Activated naive CD4-positive, alpha-beta T cell treated with anti-CD3 and anti-CD28 coated beads, Interleukin-2, amount 10 ng/mL, durations not matched to agents 7 days and 5 days (primary cell): Measurements from ENCODE around the gene SLC49A4.

Source experiments
- CTCF ChIA-PET: fragments of 350-600 bp; sonication (Branson Sonifier 250); formaldehyde crosslinking; loops from one replicate; lab custom pipeline; 2021; ENCODE audit warnings: antibody characterized with exemption; lab: Charles Lee
- DNase-seq: peaks from one replicate; pipeline ENCODE4 v3.0.0-alpha.2; 2020
- H3K27ac Mint-ChIP-seq: one replicate; pipeline ENCODE4 v1.8.0; 2021; ENCODE audit warnings: mild to moderate bottlenecking, moderate library complexity, mixed read lengths
- H3K27me3 Mint-ChIP-seq: one replicate; pipeline ENCODE4 v1.8.0; 2021; ENCODE audit warnings: mild to moderate bottlenecking, mixed read lengths
- H3K36me3 Mint-ChIP-seq: one replicate; pipeline ENCODE4 v1.8.0; 2021; ENCODE audit warnings: mixed read lengths
- H3K4me1 Mint-ChIP-seq: one replicate; pipeline ENCODE4 v1.8.0; 2021; ENCODE audit warnings: mixed read lengths
- H3K4me3 Mint-ChIP-seq: one replicate; pipeline ENCODE4 v1.8.0; 2021; ENCODE audit warnings: mild to moderate bottlenecking, moderate library complexity, mixed read lengths
- H3K9me3 Mint-ChIP-seq: one replicate; pipeline ENCODE4 v1.8.0; 2021; ENCODE audit warnings: mixed read lengths

SLC49A4 gene

GRCh38 chr3:122773944-122774509 lies 20.8 kb upstream of the SLC49A4 start:
- Mint-ChIP-seq H3K27ac (no peak overlapping the region), H3K9me3 (no peaks in the 10 kb centered on the region), H3K27me3 (no peaks in the 10 kb centered on the region), H3K4me3 (no peak overlapping the region), H3K4me1 (no peaks in the 10 kb centered on the region), H3K36me3 (peaks cover 4% of the 10 kb centered on the region)
- no peak for DNase-seq
- CTCF ChIA-PET: no interaction called here

- peaks cover 4% of the 10 kb centered on the region for H3K36me3 Mint-ChIP-seq
- H3K4me1 Mint-ChIP-seq: no peaks in the 10 kb centered on the region
- H3K27ac Mint-ChIP-seq: no peak overlapping the region
Measured at GRCh38 chr3:122774564-122774963, 20.3 kb upstream of the SLC49A4 start.

GRCh38 chr3:122776675-122777468 lies 18.0 kb upstream of the SLC49A4 start:
- Mint-ChIP-seq H3K4me3 (no peak overlapping the region), H3K4me1 (no peaks in the 10 kb centered on the region), H3K27me3 (no peaks in the 10 kb centered on the region), H3K27ac (no peak overlapping the region), H3K36me3 (peaks cover 3% of the 10 kb centered on the region), H3K9me3 (no peaks in the 10 kb centered on the region)
- CTCF ChIA-PET: interaction anchor here (0.8 to 1.5 kb wide), 2 partner anchors 9 to 19 kb away, joined by 3 to 4 read pairs; no protein-coding TSS in a partner anchor
- no peak for DNase-seq

More at GRCh38 chr3:122774564-122774963, 20.3 kb upstream of the SLC49A4 start:
- CTCF ChIA-PET: interaction anchor here (0.7 kb wide), 1 partner anchor 10 kb away, joined by 3 read pairs; no protein-coding TSS in a partner anchor
- no peaks in the 10 kb centered on the region for H3K9me3 Mint-ChIP-seq
- H3K27me3 Mint-ChIP-seq: no peaks in the 10 kb centered on the region
- DNase-seq: no peak
- H3K4me3 Mint-ChIP-seq: no peak overlapping the region

GRCh38 chr3:122777563-122777962 lies 17.3 kb upstream of the SLC49A4 start:
- H3K4me1 Mint-ChIP-seq: no peaks in the 10 kb centered on the region
- no peaks in the 10 kb centered on the region for H3K9me3 Mint-ChIP-seq
- no peaks in the 10 kb centered on the region for H3K27me3 Mint-ChIP-seq
- no peak for DNase-seq
- CTCF ChIA-PET: no interaction called here
- H3K36me3 Mint-ChIP-seq: peaks cover 3% of the 10 kb centered on the region
- no peak overlapping the region for H3K4me3 Mint-ChIP-seq
- no peak overlapping the region for H3K27ac Mint-ChIP-seq

GRCh38 chr3:122782804-122783203 lies 12.1 kb upstream of the SLC49A4 start:
- Mint-ChIP-seq H3K27me3 (no peaks in the 10 kb centered on the region), H3K36me3 (peaks cover 3% of the 10 kb centered on the region), H3K27ac (no peak overlapping the region), H3K4me3 (no peak overlapping the region), H3K9me3 (no peaks in the 10 kb centered on the region), H3K4me1 (peaks cover 4% of the 10 kb centered on the region)
- CTCF ChIA-PET: no interaction called here
- no peak for DNase-seq

- no peaks in the 10 kb centered on the region for H3K27me3 Mint-ChIP-seq
- no peak for DNase-seq
- peaks cover 9% of the 10 kb centered on the region for H3K4me1 Mint-ChIP-seq
- CTCF ChIA-PET: interaction anchor here (0.8 to 1.5 kb wide), 2 partner anchors 9 to 10 kb away, joined by 3 to 4 read pairs; partner anchors contain the start of gene HSPBAP1
- H3K27ac Mint-ChIP-seq: no peak overlapping the region
- no peaks in the 10 kb centered on the region for H3K9me3 Mint-ChIP-seq
- peaks cover 3% of the 10 kb centered on the region for H3K36me3 Mint-ChIP-seq
- no peak overlapping the region for H3K4me3 Mint-ChIP-seq
Measured at GRCh38 chr3:122784436-122784835, 10.4 kb upstream of the SLC49A4 start.

- no peaks in the 10 kb centered on the region for H3K27me3 Mint-ChIP-seq
- H3K4me1 Mint-ChIP-seq: peaks cover 9% of the 10 kb centered on the region
- no peak overlapping the region for H3K4me3 Mint-ChIP-seq
- no peak for DNase-seq
- no peak overlapping the region for H3K27ac Mint-ChIP-seq
- CTCF ChIA-PET: interaction anchor here (0.8 to 1.5 kb wide), 3 partner anchors 8 to 10 kb away, joined by 3 to 4 read pairs (median 4); partner anchors contain the start of gene HSPBAP1
- H3K9me3 Mint-ChIP-seq: no peaks in the 10 kb centered on the region
- peaks cover 3% of the 10 kb centered on the region for H3K36me3 Mint-ChIP-seq
Measured at GRCh38 chr3:122785231-122785630, 9.6 kb upstream of the SLC49A4 start.

- H3K9me3 Mint-ChIP-seq: no peaks in the 10 kb centered on the region
Measured at GRCh38 chr3:122786066-122786465, 8.8 kb upstream of the SLC49A4 start.

GRCh38 chr3:122787872-122788271 lies 7.0 kb upstream of the SLC49A4 start:
- no peak for DNase-seq
- Mint-ChIP-seq H3K27ac (no peak overlapping the region), H3K27me3 (no peaks in the 10 kb centered on the region), H3K4me1 (peaks cover 12% of the 10 kb centered on the region), H3K4me3 (no peak overlapping the region), H3K36me3 (no peaks in the 10 kb centered on the region), H3K9me3 (no peaks in the 10 kb centered on the region)
- CTCF ChIA-PET: no interaction called here

More at GRCh38 chr3:122786066-122786465, 8.8 kb upstream of the SLC49A4 start:
- no peak overlapping the region for H3K4me3 Mint-ChIP-seq
- H3K36me3 Mint-ChIP-seq: peaks cover 3% of the 10 kb centered on the region
- DNase-seq: no peak
- H3K27ac Mint-ChIP-seq: no peak overlapping the region
- no peaks in the 10 kb centered on the region for H3K27me3 Mint-ChIP-seq
- CTCF ChIA-PET: interaction anchor here (1.3 kb wide), 1 partner anchor 10 kb away, joined by 4 read pairs; no protein-coding TSS in a partner anchor
- peaks cover 9% of the 10 kb centered on the region for H3K4me1 Mint-ChIP-seq

- no peaks in the 10 kb centered on the region for H3K9me3 Mint-ChIP-seq
- H3K27ac Mint-ChIP-seq: no peak overlapping the region
- CTCF ChIA-PET: no interaction called here
- peaks cover 1% of the 10 kb centered on the region for H3K36me3 Mint-ChIP-seq
- H3K27me3 Mint-ChIP-seq: no peaks in the 10 kb centered on the region
- no peak for DNase-seq
- no peak overlapping the region for H3K4me3 Mint-ChIP-seq
- peaks cover 26% of the 10 kb centered on the region for H3K4me1 Mint-ChIP-seq
Measured at GRCh38 chr3:122789585-122790273, 5.1 kb upstream of the SLC49A4 start.

GRCh38 chr3:122793568-122794416 lies 1.1 kb upstream of the SLC49A4 start, which contains the start of gene HSPBAP1:
HSPBAP1 (minus strand) TSS chr3:122793831; CDS start chr3:122793680, 151 bp downstream.
- peak; percentile 95 for DNase-seq
- peak within 1 kb of the TSS; percentile 80 for H3K4me3 Mint-ChIP-seq
- peak within 1 kb of the TSS; percentile 90 for H3K27ac Mint-ChIP-seq
- no peaks in the 10 kb centered on the region for H3K9me3 Mint-ChIP-seq
- no peaks in the 10 kb centered on the region for H3K27me3 Mint-ChIP-seq
- H3K36me3 Mint-ChIP-seq: peaks cover 6% of the 10 kb centered on the region
- H3K4me1 Mint-ChIP-seq: peaks cover 41% of the 10 kb centered on the region
- CTCF ChIA-PET: interaction anchor here (1.0 kb wide), 1 partner anchor 9 kb away, joined by 4 read pairs; no protein-coding TSS in a partner anchor

GRCh38 chr3:122794483-122794778 lies 438 bp upstream of the SLC49A4 start:
- CTCF ChIA-PET: no interaction called here
- Mint-ChIP-seq H3K27ac (peak overlapping the region; percentile 90), H3K9me3 (no peaks in the 10 kb centered on the region), H3K4me3 (peak overlapping the region; percentile 80), H3K4me1 (peaks cover 39% of the 10 kb centered on the region), H3K27me3 (no peaks in the 10 kb centered on the region), H3K36me3 (peaks cover 6% of the 10 kb centered on the region)
- no peak for DNase-seq

GRCh38 chr3:122795674-122796195 lies 866 bp downstream of the SLC49A4 start:
- CTCF ChIA-PET: no interaction called here
- Mint-ChIP-seq H3K27ac (no peak overlapping the region), H3K4me3 (peak overlapping the region; percentile 40)

More at GRCh38 chr3:122795674-122796195, 866 bp downstream of the SLC49A4 start:
- Mint-ChIP-seq H3K9me3 (no peaks in the 10 kb centered on the region), H3K27me3 (no peaks in the 10 kb centered on the region), H3K36me3 (peaks cover 6% of the 10 kb centered on the region), H3K4me1 (peaks cover 39% of the 10 kb centered on the region)
- DNase-seq: peak; percentile 31
